DOHH2 (cell line): Measurements from ENCODE around the gene TBCK.

ENCODE experiments used
- H3F3A ChIP-seq: fragments of 200-600 bp; sonication (generic), shearing (Covaris generic); 2 replicates; pipeline ENCODE4 v1.6.0; 2016; ENCODE audit warnings: antibody characterized with exemption, mild to moderate bottlenecking; ENCODE audit not compliant: control insufficient read depth, insufficient read depth
- H3K27ac ChIP-seq: fragments of 200-600 bp; sonication (generic); 2 replicates; pipeline ENCODE4 v1.5.1; 2014; ENCODE audit warnings: low read depth, mild to moderate bottlenecking, low read length, moderate library complexity
- H3K27me3 ChIP-seq: fragments of 200-600 bp; sonication (generic); 2 replicates; pipeline ENCODE4 v1.6.1; 2014; ENCODE audit warnings: mild to moderate bottlenecking, low read length, mixed read lengths; ENCODE audit not compliant: control insufficient read depth
- H3K36me3 ChIP-seq: fragments of 200-600 bp; sonication (generic); 2 replicates; pipeline ENCODE4 v1.6.1; 2014; ENCODE audit warnings: mild to moderate bottlenecking, low read length, moderate library complexity, mixed read lengths; ENCODE audit not compliant: control insufficient read depth
- H3K4me1 ChIP-seq: fragments of 200-600 bp; sonication (generic); 2 replicates; pipeline ENCODE4 v1.6.1; 2014; ENCODE audit warnings: mild to moderate bottlenecking, low read length, mixed read lengths; ENCODE audit not compliant: control insufficient read depth
- H3K4me2 ChIP-seq: fragments of 200-600 bp; sonication (generic); 2 replicates; pipeline ENCODE4 v1.6.0; 2014; ENCODE audit warnings: mild to moderate bottlenecking, low read length, moderate library complexity
- H3K4me3 ChIP-seq: fragments of 200-600 bp; sonication (generic); 2 replicates; pipeline ENCODE4 v1.5.1; 2014; ENCODE audit warnings: mild to moderate bottlenecking, low read length, mixed read lengths
- H3K79me2 ChIP-seq: fragments of 200-600 bp; sonication (generic); 2 replicates; pipeline ENCODE4 v1.6.1; 2014; ENCODE audit warnings: mild to moderate bottlenecking, low read length, mixed read lengths; ENCODE audit not compliant: control insufficient read depth
- H3K9me2 ChIP-seq: fragments of 200-600 bp; sonication (generic); replicated peaks from 2 replicates; pipeline ENCODE4 v1.6.1; 2014; ENCODE audit warnings: mild to moderate bottlenecking, low read length, mixed read lengths; ENCODE audit not compliant: control insufficient read depth
- H3K9me3 ChIP-seq: fragments of 200-600 bp; sonication (generic); 2 replicates; pipeline ENCODE4 v1.6.1; 2014; ENCODE audit warnings: antibody characterized with exemption, low read length, mixed read lengths; ENCODE audit not compliant: control insufficient read depth, insufficient read depth
- H4K20me1 ChIP-seq: fragments of 200-600 bp; sonication (generic); 2 replicates; pipeline ENCODE4 v1.6.0; 2014; ENCODE audit warnings: low read depth, mild to moderate bottlenecking, antibody characterized with exemption, low read length, moderate library complexity; ENCODE audit not compliant: control insufficient read depth, insufficient read depth
- CTCF ChIP-seq: fragments of 200-600 bp; sonication (generic); IDR thresholded peaks from one replicate; pipeline ENCODE4 v1.5.1; 2014; ENCODE audit warnings: antibody characterized with exemption, mild to moderate bottlenecking, low read depth, low read length; ENCODE audit not compliant: poor library complexity, severe bottlenecking
- EZH2phosphoT487 ChIP-seq: fragments of 200-600 bp; sonication (generic); IDR thresholded peaks from 2 replicates; pipeline ENCODE4 v1.6.1; 2017; ENCODE audit warnings: borderline replicate concordance, mild to moderate bottlenecking, antibody characterized with exemption, low read length, moderate library complexity, mixed read lengths

Gene TBCK

GRCh38 chr4:106338671-106339070 is 22.7 kb upstream of the TBCK start:
- H3K4me3 ChIP-seq: no peak overlapping the region
- 0 out of 2 replicates have a peak, but pooled peaks cover 3% of the 10 kb centered on the region for H4K20me1 ChIP-seq
- H3K27ac ChIP-seq: no peak overlapping the region
- no peaks in the 10 kb centered on the region for H3F3A ChIP-seq
- TF ChIP-seq EZH2phosphoT487 (no peak), CTCF (no peak)
- H3K79me2 ChIP-seq: peaks cover 39% of the 10 kb centered on the region
- H3K9me3 ChIP-seq: peaks cover 10% of the 10 kb centered on the region; the same call in 1 of the 2 replicates
- H3K4me2 ChIP-seq: no peak overlapping the region
- H3K4me1 ChIP-seq: peaks cover 20% of the 10 kb centered on the region
- peaks cover 95% of the 10 kb centered on the region for H3K36me3 ChIP-seq
- no peaks in the 10 kb centered on the region for H3K27me3 ChIP-seq
- no peaks in the 10 kb centered on the region for H3K9me2 ChIP-seq

- Histone ChIP-seq H3K4me3 (no peak overlapping the region), H3K36me3 (peaks cover 95% of the 10 kb centered on the region)
Observed at GRCh38 chr4:106337916-106338315, 21.9 kb upstream of the TBCK start.

GRCh38 chr4:106336618-106337017 is 20.6 kb upstream of the TBCK start:
- peaks cover 93% of the 10 kb centered on the region for H3K36me3 ChIP-seq
- H3K27ac ChIP-seq: no peak overlapping the region
- H3K4me1 ChIP-seq: peaks cover 10% of the 10 kb centered on the region
- H3K4me3 ChIP-seq: no peak overlapping the region
- no peaks in the 10 kb centered on the region for H3K27me3 ChIP-seq
- TF ChIP-seq CTCF: no peak
- no peak for TF ChIP-seq EZH2phosphoT487
- peaks cover 19% of the 10 kb centered on the region for H3K79me2 ChIP-seq
- H3K9me3 ChIP-seq: peaks cover 10% of the 10 kb centered on the region; the same call in 1 of the 2 replicates
- no peaks in the 10 kb centered on the region for H4K20me1 ChIP-seq
- H3F3A ChIP-seq: no peaks in the 10 kb centered on the region
- no peak overlapping the region for H3K4me2 ChIP-seq
- H3K9me2 ChIP-seq: no peaks in the 10 kb centered on the region

More at GRCh38 chr4:106337916-106338315, 21.9 kb upstream of the TBCK start:
- peaks cover 32% of the 10 kb centered on the region for H3K79me2 ChIP-seq
- H3K27ac ChIP-seq: no peak overlapping the region
- peaks cover 10% of the 10 kb centered on the region; the same call in 1 of the 2 replicates for H3K9me3 ChIP-seq
- no peaks in the 10 kb centered on the region for H3F3A ChIP-seq
- TF ChIP-seq EZH2phosphoT487 (no peak), CTCF (no peak)
- 0 out of 2 replicates have a peak, but pooled peaks cover 3% of the 10 kb centered on the region for H4K20me1 ChIP-seq
- peaks cover 20% of the 10 kb centered on the region for H3K4me1 ChIP-seq
- H3K27me3 ChIP-seq: no peaks in the 10 kb centered on the region
- no peak overlapping the region for H3K4me2 ChIP-seq
- H3K9me2 ChIP-seq: no peaks in the 10 kb centered on the region
